Hematopoietic multipotent progenitor cell treated with erythropoietin and hydrocortisone succinate and interleukin-3 and kit ligand, for 8 days (in vitro differentiated cells): ENCODE results near the gene NELL2.

Experiments used
- DNase-seq: peaks from one replicate; pipeline ENCODE4 v3.0.0-alpha.2; 2015

NELL2 gene

DNA sequence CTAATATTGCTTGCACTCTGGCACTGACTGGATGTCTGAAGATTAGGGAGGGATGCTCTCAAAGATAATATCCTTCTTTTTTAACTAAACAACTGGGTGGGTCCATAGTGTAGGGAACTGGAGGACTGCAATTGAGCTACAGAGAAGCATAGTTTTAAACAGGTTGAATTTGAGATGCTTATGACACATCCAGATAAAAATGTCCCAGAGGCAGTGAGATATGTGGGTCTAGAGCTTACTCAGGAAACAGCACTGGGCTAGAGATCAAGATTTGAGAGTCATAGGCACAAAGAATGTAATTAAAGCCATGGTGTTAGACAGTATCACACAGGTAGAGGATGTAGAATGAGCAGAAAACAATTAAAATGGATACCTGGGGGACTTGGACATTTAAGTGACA lies 198.4 kb downstream of the NELL2 start:
- no peak for DNase-seq

DNA sequence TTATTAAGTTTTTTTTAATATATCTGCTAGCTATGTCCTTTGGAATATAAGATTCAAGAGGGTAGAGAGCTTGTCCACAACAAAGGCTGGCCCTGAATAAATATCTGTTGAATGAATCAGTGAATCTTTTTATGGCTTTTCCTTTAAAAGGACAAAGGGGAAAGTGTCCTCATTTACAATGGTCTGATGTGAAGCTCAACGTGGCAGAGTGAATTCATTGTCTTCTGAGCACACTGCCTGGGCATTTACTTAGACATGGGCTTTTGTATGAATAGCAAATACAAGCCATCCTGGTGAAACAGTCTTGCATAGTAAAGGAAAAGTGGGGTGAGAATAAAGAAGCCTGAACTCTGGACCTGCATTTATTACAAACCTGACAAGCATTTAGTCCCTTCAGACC lies 201.2 kb downstream of the NELL2 start:
- DNase-seq = no peak

DNA sequence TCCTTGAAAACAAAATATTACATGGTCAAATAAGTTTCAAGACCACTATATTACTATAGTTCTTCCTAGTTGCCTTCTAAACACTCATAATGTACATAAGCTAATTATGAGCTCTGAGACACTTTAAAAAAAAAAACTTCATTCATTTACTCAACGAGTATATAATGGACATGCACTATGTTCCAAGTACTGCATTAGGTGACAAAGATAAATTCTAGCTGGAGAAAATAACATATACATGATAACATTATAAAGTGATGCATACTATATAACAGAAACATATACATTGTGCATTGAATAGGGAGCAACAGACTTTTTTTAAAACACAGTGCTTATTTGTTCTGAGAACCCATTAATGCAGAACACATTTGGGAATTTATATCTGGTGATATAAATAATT lies 202.3 kb downstream of the NELL2 start:
- DNase-seq = no peak

DNA sequence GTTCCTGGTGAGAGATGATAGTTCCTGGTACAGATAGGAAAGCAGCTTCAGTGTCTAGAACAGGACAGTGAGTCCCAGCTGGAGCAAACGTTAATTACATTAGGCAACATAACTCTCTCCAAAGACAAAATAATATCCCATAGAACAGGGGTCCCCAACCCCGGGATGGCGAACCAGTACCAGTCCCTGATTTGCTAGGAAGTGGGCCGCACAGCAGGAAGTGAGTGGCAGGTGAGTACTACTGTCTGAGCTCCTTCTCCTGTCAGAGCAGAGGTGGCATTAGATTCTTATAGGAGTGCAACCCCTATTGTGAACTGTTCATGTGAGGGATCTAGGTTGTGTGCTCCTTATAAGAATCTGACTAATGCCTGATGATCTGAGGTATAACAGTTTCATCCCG lies 204.1 kb downstream of the NELL2 start:
- no peak for DNase-seq

DNA sequence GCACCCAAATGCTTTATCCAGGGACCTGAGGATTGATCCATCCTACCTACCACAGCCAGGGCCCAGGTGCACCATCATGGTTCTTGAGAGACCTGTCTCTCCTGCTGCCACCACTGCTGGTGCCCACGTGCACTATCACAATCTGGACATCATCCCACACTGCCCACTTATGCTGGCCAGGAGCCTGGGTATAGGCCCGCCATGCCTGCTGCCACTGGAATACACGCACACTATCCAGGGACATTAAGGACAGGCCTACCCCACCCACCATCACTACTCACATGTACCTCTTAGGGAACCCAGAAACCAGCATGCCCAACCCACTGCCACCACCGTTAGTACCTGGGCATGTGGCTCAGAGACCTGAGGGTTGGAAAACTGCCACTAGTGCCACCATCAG lies 207.7 kb downstream of the NELL2 start:
- no peak for DNase-seq

DNA sequence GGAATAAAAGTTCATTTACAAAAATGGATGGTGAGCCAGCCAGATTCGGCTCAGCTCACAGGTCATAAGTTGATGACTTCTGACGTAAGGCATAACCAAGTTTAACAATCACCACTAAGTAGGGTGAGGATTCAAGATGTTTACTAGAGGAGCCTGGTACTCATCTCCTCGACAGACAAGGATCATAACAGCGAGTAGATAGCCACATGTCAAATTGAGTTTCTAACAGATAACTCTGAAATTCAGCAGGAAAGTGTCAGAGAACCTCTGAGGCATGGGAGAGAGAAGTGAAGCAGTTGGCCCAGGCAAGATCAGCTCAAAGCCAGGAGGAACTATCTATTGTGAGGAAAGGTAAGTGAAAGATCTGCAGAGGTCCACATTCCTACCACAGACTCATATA lies 208.7 kb downstream of the NELL2 start:
- DNase-seq = no peak

DNA sequence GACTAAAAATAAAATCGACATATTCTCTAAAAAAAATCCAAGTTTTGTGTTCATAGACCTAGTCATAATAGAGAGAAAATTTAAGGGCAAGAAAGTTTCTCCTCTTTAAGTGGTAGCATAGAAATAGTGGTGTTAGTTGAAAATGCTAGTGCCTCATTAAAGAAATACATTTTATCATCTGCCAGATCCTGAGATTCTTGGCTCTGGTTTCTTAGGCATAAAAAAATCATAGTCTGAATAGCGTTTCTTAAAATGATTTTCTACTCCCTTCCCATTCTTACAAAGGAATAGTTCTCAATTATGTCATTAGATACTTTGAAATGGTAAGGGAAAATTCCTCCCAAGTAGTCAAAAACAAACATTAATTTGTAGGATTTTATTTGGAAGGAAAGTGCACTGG lies 212.8 kb downstream of the NELL2 start:
- no peak for DNase-seq

DNA sequence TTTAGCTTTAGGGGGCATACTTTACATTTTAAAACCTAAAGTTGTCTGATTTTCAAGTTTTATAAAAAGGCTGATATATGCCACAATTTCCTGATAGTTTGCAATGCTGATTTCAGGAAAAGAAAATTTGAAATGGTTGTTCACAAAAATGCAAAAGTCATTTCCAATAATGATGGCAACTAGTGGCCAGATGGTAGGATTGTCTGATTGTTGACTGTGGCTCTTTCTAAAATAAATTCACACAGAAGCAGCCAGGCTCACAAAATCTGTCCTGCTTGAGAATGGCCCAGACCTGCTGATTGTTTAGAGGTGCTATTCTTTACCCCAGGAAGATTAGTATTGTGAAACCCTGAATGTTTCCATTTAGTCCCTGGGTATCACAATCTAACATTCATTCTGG lies 220.3 kb downstream of the NELL2 start:
- DNase-seq = no peak

DNA sequence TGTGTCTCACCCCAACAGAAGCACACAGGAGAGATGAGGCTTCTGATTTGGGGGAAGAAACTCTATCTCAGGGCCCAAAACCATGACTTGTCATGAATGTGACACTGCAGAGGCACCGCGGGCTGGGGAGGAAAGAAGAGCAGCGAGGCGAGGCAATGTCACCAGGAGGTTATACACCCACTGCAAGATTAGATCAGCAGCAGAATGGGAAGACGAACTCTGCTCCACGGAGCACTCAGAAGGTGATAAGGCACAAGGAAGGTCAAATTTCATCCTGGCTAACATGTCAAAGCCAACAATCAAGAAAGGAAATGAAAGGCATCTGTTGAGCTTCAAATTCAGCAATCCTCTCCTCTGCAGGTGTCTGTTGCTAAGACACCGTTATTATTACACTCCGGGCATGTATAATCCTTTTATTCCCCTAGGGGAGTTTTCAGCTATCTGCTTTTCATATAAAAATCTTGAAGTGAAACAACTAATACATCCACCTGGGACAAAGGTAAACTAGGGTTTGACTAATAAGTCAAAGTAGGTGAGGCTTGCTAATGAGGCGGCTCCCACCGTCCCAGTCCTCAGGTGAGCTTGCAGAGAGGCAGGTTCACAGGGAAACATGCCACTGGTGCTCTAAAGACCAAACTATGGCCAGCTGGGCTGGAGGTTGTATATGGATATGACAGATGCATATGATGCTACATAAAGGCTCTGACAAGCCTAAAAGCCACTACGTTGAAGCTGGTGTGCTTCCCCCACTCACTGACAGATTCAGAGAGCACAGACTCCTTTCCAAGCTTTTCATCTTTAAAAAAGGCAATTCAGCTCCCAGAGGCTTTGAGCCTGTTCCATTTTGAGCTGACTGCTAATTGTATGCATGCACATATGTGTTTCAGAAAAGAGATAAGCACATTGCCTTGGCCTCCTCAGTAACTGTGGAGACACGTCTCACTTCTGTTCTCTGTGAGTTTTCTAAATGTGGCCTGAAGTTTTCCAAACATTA lies 221.2 kb downstream of the NELL2 start:
- DNase-seq = no peak

DNA sequence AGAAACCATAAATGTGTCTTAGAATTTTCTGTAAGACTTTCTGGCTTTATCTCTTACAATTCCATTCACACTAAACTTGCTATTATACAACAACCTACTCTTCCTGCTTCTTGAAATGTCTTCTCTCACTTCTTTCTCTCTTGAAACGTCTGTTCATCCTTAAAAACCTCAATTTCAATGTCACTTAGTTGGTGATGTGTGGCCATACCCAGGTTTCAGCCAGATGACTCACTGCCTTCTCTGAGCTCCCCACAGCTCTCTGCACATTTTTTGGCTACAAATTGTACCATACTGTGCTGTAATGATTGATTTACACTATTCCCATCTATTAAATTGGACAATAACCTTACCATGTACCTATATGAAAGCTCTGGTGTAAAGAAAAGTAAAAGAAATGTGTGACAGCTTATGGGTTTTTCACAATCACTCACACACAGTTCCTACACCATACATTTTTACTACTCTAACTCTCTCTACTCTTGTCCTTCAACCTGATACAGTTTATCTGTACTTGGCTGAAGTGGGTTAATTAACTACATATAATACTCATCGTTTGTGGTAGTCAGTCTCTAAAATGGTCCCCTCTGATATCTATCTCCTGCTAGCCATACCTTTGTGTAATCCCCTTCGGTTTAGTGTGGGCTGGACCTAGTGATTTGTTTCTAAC lies 222.1 kb downstream of the NELL2 start:
- no peak for DNase-seq

DNA sequence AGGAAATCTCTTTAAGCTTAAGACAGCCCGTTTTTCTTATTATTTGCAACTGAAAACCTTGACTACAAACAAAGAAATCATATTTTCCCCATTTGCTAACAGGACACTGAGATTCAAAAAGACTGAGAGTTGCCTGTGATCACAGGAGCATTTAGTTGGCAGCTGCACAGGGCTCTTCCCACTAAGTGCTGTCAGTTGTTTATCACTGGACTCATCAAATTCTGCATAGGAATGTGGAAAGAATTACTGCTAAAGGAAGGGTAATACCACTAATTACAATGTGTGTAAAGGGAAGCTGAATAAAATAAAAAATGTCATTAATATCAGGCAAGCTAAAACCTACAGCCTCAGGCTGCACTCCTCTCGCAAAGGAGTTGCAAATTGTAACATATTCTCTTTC lies 226.4 kb downstream of the NELL2 start:
- no peak for DNase-seq

DNA sequence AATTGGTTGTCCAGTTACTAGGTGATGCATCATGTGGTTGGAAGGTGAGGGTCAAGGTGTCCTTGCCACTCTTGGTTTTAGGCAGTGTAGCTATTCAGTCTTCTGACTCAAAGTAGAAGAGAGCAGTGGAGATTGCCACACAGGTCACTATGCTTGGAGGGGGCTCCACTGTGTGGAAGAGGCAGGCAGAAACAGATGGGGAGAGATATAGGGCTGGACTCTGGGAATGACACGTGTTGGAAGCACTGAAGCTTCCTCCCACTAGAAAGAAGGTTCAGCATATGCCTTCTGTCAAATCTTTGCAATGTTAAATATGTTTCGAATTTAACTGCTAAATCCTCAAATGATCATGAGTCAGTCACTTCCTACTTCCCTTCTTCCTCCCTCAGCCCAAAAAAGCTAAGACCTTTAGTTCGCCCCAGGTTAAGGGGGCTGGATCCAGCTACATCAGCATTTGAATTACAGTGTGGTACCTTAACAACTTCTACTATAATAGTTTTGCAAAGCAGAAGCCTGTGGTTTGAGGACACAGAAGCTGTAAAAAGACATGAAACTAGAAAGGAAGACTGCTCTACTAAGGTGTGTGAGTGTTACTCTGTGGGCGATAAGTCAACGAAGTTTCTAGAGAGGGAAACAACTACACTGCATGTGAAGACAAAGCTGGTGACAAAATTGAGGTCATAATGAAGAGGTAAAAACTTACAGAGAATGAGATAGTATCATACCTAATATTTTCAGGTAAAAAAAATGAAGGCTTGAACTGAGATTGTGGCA lies 228.0 kb downstream of the NELL2 start:
- DNase-seq = no peak

DNA sequence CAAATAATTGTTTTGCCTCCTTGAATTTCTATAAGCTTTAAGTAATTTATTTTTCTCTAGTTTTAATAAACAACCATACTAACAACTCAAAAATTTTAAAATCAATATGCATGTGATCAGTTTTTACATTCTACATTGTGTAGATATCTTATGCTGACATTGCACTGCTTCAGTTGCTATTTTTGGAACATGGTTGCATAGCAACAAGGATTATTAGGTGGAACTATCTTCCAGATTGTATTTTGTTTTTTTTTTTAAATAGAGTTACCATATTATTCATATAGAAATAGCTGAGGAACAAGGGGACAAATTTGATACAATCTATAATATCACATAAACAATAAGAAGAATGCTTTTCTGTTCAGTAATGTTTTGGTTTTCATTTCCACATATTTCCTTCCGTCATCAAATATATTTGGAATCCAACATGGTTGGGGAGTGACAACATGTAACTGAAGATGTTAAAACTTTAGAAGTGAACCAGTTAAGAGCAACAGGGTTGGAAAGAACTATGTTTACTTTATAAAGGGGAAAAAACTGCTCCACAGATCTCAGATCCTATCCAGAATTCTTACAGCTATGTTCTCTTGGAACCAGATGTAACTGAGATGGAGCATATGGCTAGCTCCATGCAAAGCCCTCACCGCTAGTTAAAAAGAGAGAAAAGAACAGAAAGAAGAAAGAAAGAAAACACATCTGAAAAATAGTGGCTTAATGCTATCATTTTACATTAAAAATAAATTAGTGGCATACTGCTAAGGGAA lies 235.5 kb downstream of the NELL2 start:
- no peak for DNase-seq

DNA sequence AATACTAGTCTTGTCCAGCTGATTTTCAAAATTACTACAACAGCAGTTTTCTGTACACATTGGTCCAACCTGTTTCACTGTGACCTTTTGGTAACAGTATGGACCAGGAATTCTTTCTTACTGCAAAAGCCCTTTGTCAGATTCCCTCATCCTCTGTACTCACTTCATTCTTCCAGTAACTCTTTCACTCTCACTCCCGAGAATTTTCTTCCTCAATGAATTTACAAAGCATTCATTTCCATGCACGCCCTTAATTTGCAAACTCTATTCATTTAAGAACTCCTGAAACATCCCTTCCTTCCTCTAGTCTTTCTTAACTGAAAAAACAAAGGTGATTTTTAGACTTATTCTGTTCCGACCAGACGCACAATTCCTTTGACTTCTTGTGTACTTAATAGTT lies 238.2 kb downstream of the NELL2 start:
- no peak for DNase-seq

DNA sequence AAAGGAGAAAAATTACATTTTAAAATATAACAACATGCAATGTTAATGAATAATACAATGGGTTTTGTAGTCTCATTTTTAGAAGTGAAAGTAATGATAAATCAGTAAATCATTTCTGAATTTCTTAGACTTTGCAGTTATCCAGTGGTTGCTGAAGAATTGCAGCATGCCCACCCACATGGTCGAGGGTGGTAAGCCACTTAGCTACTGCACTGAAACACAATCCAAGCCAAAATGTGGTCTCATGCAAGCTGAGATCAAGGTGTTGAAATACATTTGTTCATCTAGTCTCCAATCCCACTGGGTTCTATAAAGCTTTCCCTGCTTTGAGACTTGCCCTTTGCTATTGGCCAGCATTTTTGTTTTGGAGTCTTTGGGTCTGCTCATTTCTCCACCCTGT lies 247.9 kb downstream of the NELL2 start:
- no peak for DNase-seq

DNA sequence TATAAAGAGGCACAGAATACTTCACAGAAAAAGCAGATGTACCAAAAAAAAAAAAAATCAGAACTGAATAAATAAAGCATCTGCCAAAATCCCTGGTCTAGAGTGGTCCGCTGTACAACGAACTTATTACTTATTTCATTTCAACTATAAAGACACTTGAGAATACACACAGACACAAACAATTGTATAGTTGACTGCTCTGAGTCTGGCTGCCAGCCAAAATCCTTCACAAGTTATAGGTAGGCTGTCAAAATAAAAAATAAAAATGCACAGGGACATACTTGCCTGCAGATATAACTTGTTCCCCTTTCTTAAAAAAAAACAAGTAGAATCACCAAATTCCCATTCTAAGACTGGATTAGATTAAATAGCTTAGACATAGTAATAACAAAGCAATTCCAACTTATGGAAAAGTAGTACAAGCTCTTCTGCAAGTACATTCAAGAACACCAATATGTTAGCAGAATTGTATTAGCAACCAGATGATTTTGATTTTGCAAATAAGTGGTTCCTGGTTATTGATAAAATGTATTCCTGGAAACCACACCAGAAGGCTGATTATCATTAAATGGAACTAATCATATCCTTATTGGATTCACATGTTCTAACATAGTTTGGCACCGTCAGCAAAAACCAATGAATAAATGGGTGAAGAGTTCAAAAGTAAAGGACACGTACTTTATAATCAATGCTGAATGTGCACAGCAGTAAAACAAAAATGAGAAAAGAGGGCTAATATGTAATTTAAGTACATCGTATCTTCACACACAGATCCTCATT lies 248.5 kb downstream of the NELL2 start:
- no peak for DNase-seq

DNA sequence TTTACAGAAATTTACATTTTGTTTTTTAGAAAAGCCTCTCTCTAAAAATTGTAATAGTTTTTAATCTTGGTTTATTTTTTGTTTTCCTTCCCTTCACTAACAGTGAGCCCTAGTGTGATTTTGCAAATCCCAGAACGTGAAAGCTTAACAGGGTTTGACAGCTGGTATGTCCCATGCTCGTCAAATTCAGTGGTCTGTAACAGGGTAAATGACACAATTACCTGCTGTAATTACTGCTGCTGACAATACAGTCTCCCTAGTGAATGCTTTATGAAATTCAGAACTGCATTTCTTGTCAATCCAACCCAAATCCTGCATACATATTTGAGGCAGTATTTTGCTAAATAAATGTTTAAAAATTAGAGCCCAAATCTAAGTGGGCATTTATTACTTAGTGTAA lies 249.2 kb downstream of the NELL2 start:
- no peak for DNase-seq

DNA sequence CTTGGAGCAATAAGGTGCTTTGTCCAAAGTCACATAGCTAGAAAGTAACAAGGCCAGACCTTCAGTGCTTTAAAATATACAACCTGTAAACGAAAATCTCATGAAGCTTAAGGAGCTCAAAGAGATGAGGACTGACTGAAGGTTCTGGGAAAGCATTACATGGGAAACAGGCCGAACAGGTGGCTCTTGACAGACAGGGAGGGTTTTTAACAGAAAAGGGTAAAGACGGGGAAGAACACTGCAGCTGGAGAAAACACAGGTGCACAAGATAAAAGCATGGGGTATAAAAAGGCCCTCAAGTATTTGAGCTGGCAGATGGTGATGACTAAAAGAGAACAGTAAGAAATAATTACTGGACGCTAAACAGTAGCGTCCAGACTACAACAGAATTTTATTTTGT lies 257.2 kb downstream of the NELL2 start:
- DNase-seq = no peak

DNA sequence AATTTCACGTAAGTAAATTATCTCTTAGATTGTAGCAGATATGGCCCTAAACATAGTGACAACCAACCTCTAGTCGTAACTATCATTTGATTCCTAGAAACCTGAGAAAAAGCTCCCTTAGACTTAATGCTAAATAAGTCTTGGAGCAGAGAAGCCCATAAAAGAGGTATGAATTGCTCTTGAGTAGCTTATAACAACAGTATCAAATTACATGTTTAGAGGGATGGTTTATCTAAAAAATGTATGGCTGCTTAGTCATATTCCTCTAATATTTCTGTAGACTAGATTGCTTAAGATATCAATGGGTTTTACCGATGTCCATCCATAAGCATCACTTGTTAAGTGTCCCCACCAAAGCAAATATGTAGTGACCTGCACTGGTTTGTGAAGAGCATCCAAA lies 259.7 kb downstream of the NELL2 start:
- no peak for DNase-seq

DNA sequence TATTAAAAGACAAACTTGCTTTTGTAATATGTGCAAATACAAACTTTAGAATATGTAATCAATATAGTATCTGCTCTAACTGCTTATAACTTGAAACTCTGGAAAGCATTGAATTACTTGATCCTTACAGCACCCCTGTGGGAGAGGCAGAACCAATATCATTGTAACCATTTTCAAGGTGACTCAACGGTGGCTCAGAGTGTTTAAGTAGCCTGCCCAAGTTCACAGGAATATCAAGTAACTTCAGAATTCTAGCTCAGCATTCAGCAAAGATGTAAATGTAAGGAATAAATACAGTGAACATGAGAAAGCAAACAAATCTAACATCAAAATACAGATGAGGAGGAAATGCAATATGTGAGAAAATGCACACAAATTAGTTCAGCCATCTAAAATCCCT lies 264.6 kb downstream of the NELL2 start:
- no peak for DNase-seq

DNA sequence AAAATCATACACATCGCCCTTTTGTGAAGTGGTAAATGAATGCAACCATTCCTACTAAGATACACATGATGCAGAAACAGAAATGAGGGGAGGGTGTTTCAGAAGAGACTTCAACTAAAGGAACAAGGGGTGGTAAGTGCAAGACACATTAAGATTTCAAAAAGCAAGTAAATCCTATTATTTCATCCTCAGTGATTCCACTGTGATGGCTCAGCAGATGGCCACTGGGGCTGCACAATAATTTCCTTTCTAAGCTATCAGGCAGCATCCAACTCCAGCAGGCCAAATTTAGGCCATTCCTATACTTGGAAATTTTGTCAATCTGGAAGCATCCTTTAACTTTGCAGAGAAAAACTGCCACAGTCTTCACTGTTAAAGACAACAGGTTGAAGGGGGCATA lies 272.4 kb downstream of the NELL2 start:
- DNase-seq = no peak

DNA sequence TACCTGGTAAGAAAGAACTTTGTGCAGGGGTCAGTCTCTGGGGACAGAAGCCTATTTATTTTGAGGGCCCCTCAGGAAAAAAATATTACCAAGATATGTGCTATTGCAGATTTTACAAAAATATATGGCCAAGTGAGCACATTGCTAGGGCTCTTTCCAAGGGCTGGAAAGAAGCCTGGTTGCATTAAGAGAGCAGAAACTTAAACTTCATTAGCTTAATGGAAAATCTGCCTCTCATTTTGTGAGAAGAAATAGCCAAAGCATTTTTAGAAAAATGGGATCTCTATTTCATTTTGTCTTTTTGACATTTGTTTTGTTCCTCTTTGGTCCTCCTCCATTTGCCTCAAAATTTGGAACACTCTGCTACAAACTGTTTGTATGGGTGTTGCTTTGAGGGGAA lies 283.5 kb downstream of the NELL2 start:
- DNase-seq = no peak
